Measurements from ENCODE around the gene MPPED1. TPM values are rescaled to one million over a fixed set of nuclear protein-coding genes. Genes with fewer than 3 reads are reported as not detected.

MPPED1 gene
- total and polyA plus RNA-seq, 2 donors (not counting 1 experiment from before 2014, with no cell fraction given) = 0.13 TPM; not detected in 1

GRCh38 chr22:43409046-43409445, 2.8 kb upstream of the MPPED1 start:
- DNase-seq = no peak
- Histone ChIP-seq H2AFZ (ENCODE audit: insufficient read depth, low read depth, low read length, poor library complexity, severe bottlenecking) (no peak overlapping the region), H3K27ac (ENCODE audit: low read length in 2 of 2) (no peak overlapping the region), H3K36me3 (replicated peaks in 1 of 2; ENCODE audit: control extremely low read depth in 1 of 2, control insufficient read depth in 1 of 2, extremely low read depth in 1 of 2, insufficient read depth in 2 of 2, low read length in 1 of 2) (no peaks in the 10 kb centered on the region), H3K79me2 (ENCODE audit: control insufficient read depth, insufficient read depth, low read length) (no peaks in the 10 kb centered on the region), H3K4me3 (ENCODE audit: control extremely low read depth in 1 of 5, extremely low read depth in 1 of 5, insufficient read depth in 1 of 5, low read depth in 2 of 5, low read length in 4 of 5) (no peak overlapping the region), H3K27me3 (replicated peaks in 1 of 4; ENCODE audit: control extremely low read depth in 1 of 4, control insufficient read depth in 3 of 4, insufficient read depth in 4 of 4, low read length in 3 of 4) (peaks cover 0 to 23% (median 7%) of the 10 kb centered on the region in 4 experiments), H4K20me1 (ENCODE audit: control insufficient read depth, insufficient read depth, low read length, poor library complexity, severe bottlenecking) (no peaks in the 10 kb centered on the region), H3K9ac (ENCODE audit: low read length) (no peak overlapping the region), H3K9me3 (ENCODE audit: control extremely low read depth in 1 of 3, control insufficient read depth in 2 of 3, insufficient read depth in 1 of 3, low read length in 2 of 3) (no peaks in the 10 kb centered on the region), H3K4me2 (replicated peaks; ENCODE audit: low read depth, low read length, poor library complexity, severe bottlenecking) (no peak overlapping the region), H3K4me1 (ENCODE audit: control insufficient read depth in 2 of 2, insufficient read depth in 2 of 2, low read length in 2 of 2) (no peaks in the 10 kb centered on the region)
- ChIA-PET POLR2A (no interaction called here), CTCF (no interaction called here)
- no peak for ATAC-seq (ENCODE audit: low read depth)
- WGBS (ENCODE audit: insufficient coverage) = 87% methylated on average over 7 of the region's 8 CpGs
- Mint-ChIP-seq H3K9me3 (ENCODE audit: insufficient read depth) (no peaks in the 10 kb centered on the region), H3K4me3 (no peak overlapping the region), H3K27ac (no peak overlapping the region), H3K4me1 (peaks cover 1% of the 10 kb centered on the region), H3K27me3 (peaks cover 53% of the 10 kb centered on the region)
- no peak for TF ChIP-seq EZH2 (IDR thresholded peaks at IDR 0.05; ENCODE audit: borderline replicate concordance, insufficient read depth, low read depth, low read length, poor library complexity, severe bottlenecking)
- TF ChIP-seq, protein P1, sequence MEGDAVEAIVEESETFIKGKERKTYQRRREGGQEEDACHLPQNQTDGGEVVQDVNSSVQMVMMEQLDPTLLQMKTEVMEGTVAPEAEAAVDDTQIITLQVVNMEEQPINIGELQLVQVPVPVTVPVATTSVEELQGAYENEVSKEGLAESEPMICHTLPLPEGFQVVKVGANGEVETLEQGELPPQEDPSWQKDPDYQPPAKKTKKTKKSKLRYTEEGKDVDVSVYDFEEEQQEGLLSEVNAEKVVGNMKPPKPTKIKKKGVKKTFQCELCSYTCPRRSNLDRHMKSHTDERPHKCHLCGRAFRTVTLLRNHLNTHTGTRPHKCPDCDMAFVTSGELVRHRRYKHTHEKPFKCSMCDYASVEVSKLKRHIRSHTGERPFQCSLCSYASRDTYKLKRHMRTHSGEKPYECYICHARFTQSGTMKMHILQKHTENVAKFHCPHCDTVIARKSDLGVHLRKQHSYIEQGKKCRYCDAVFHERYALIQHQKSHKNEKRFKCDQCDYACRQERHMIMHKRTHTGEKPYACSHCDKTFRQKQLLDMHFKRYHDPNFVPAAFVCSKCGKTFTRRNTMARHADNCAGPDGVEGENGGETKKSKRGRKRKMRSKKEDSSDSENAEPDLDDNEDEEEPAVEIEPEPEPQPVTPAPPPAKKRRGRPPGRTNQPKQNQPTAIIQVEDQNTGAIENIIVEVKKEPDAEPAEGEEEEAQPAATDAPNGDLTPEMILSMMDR (IDR thresholded peaks at IDR 0.05) = no peak
- intact Hi-C loops (cut with micrococcal nuclease) = no loop called here

- 76% methylated on average over 4 of the region's 4 CpGs for WGBS (ENCODE audit: insufficient coverage)
- Histone ChIP-seq H3K9ac (ENCODE audit: low read length) (no peak overlapping the region), H3K27me3 (replicated peaks in 1 of 4; ENCODE audit: control extremely low read depth in 1 of 4, control insufficient read depth in 3 of 4, insufficient read depth in 4 of 4, low read length in 3 of 4) (peaks cover 0 to 25% (median 7%) of the 10 kb centered on the region in 4 experiments), H3K4me2 (replicated peaks; ENCODE audit: low read depth, low read length, poor library complexity, severe bottlenecking) (no peak overlapping the region), H3K79me2 (ENCODE audit: control insufficient read depth, insufficient read depth, low read length) (no peaks in the 10 kb centered on the region), H3K36me3 (replicated peaks in 1 of 2; ENCODE audit: control extremely low read depth in 1 of 2, control insufficient read depth in 1 of 2, extremely low read depth in 1 of 2, insufficient read depth in 2 of 2, low read length in 1 of 2) (no peaks in the 10 kb centered on the region), H4K20me1 (ENCODE audit: control insufficient read depth, insufficient read depth, low read length, poor library complexity, severe bottlenecking) (no peaks in the 10 kb centered on the region), H2AFZ (ENCODE audit: insufficient read depth, low read depth, low read length, poor library complexity, severe bottlenecking) (no peak overlapping the region), H3K4me1 (ENCODE audit: control insufficient read depth in 2 of 2, insufficient read depth in 2 of 2, low read length in 2 of 2) (no peaks in the 10 kb centered on the region), H3K9me3 (ENCODE audit: control extremely low read depth in 1 of 3, control insufficient read depth in 2 of 3, insufficient read depth in 1 of 3, low read length in 2 of 3) (no peaks in the 10 kb centered on the region), H3K27ac (ENCODE audit: low read length in 2 of 2) (no peak overlapping the region), H3K4me3 (ENCODE audit: control extremely low read depth in 1 of 5, extremely low read depth in 1 of 5, insufficient read depth in 1 of 5, low read depth in 2 of 5, low read length in 4 of 5) (no peak overlapping the region)
- intact Hi-C loops (cut with micrococcal nuclease) = no loop called here
- CTCF ChIA-PET = no interaction called here
- DNase-seq (no peak), ATAC-seq (ENCODE audit: low read depth) (no peak)
- Mint-ChIP-seq H3K27ac (no peak overlapping the region), H3K4me1 (peaks cover 1% of the 10 kb centered on the region), H3K9me3 (ENCODE audit: insufficient read depth) (no peaks in the 10 kb centered on the region), H3K4me3 (no peak overlapping the region), H3K27me3 (peaks cover 57% of the 10 kb centered on the region)
- TF ChIP-seq, protein P1 (IDR thresholded peaks at IDR 0.05) = no peak
- TF ChIP-seq EZH2 (IDR thresholded peaks at IDR 0.05; ENCODE audit: borderline replicate concordance, insufficient read depth, low read depth, low read length, poor library complexity, severe bottlenecking) = no peak
- POLR2A ChIA-PET = no interaction called here
Measured at GRCh38 chr22:43409800-43410199, 2.0 kb upstream of the MPPED1 start.

Measured in B cell (primary cell).